A549 (cell line): ENCODE results near the gene LEFTY1. TPM values are rescaled to one million over a fixed set of nuclear protein-coding genes. Genes with fewer than 3 reads are reported as not detected.

Experiments
- ATAC-seq, 2 experiments: fragments of 200-7000 bp in 1 of 2; fragments of >200 bp in 1 of 2; cut with Nextera tagmentation in 1 of 2; cut with Tn5 transposase in 1 of 2; 3 replicates each; pipeline versions ENCODE4 v1.8.0 to v1.9.1; 2018 to 2020; ENCODE audit warnings: mild to moderate bottlenecking in 1 of 2, moderate library complexity in 1 of 2
- CTCF ChIA-PET: fragments of 300-600 bp; sonication (Branson Sonifier 250); formaldehyde crosslinking; extraction: SDS; loops from one replicate; lab custom pipeline; 2021; ENCODE audit warnings: antibody characterized with exemption, inconsistent platforms; lab: Yijun Ruan, JAX
- POLR2A ChIA-PET: fragments of 350-600 bp; formaldehyde crosslinking; extraction: SDS; loops from one replicate; lab custom pipeline; 2021; ENCODE audit warnings: antibody characterized with exemption, inconsistent platforms; lab: Yijun Ruan, JAX
- DNase-seq, 2 experiments: peaks; one replicate each; pipeline versions ENCODE4 v3.0.0 to v3.0.0-alpha.2; 2011 to 2016; ENCODE audit warnings: low read depth in 1 of 2, low spot score in 1 of 2
- FAIRE-seq: peaks from 2 replicates; lab custom pipeline; 2011; peaks lifted over from hg19 to GRCh38; lab: Jason Lieb, UNC
- H3K27ac ChIP-seq, 2 experiments: fragments of >200 bp; sonication (Bioruptor Twin); formaldehyde crosslinking; 3 replicates each; pipeline ENCODE4 v1.5.1; 2016 to 2017
- H3K4me1 ChIP-seq: fragments of >200 bp; sonication (Bioruptor Twin); formaldehyde crosslinking; 3 replicates; pipeline ENCODE4 v1.6.1; 2016
- H3K4me2 ChIP-seq: fragments of >200 bp; sonication (Bioruptor Twin); formaldehyde crosslinking; 3 replicates; pipeline ENCODE4 v1.6.1; 2016
- H3K4me3 ChIP-seq: fragments of >200 bp; sonication (Bioruptor Twin); formaldehyde crosslinking; 3 replicates; pipeline ENCODE4 v1.5.1; 2016
- H3K9me3 ChIP-seq: fragments of >200 bp; sonication (Bioruptor Twin); formaldehyde crosslinking; 3 replicates; pipeline ENCODE4 v1.6.1; 2016
- CBX8 ChIP-seq: fragments of 200-600 bp; sonication (generic); IDR thresholded peaks from 2 replicates; pipeline ENCODE4 v1.6.1; 2016
- CHD2 ChIP-seq: fragments of 150-350 bp; IDR thresholded peaks from 2 replicates; pipeline ENCODE4 v1.6.1; 2014; ENCODE audit warnings: low read length; ENCODE audit not compliant: partially characterized antibody
- CTCF ChIP-seq: fragments of >200 bp; sonication (Bioruptor Twin); formaldehyde crosslinking; IDR thresholded peaks from 3 replicates; pipeline ENCODE4 v1.5.1; 2016
- EHMT2 ChIP-seq: fragments of 200-600 bp; sonication (generic); IDR thresholded peaks from 2 replicates; pipeline ENCODE4 v1.6.1; 2016; ENCODE audit warnings: antibody characterized with exemption, low read depth, mild to moderate bottlenecking, moderate library complexity
- ELK1 ChIP-seq: fragments of 150-350 bp; IDR thresholded peaks from 2 replicates; pipeline ENCODE4 v1.6.1; 2014; ENCODE audit warnings: low read depth, mild to moderate bottlenecking, low read length
- ESRRA ChIP-seq: fragments of 150-350 bp; IDR thresholded peaks from 2 replicates; pipeline ENCODE4 v1.6.1; 2014; ENCODE audit warnings: mild to moderate bottlenecking, low read length, borderline replicate concordance
- FOSL2 ChIP-seq, 2 experiments: fragments of 450-650 bp in 1 of 2; fragments of >200 bp in 1 of 2; sonication (Bioruptor Twin) in 1 of 2; formaldehyde crosslinking; IDR thresholded peaks; 2 replicates each; pipeline versions ENCODE4 v1.5.0 to v1.6.1; 2016 to 2020; ENCODE audit warnings: mild to moderate bottlenecking in 1 of 2, moderate library complexity in 1 of 2
- HES2 ChIP-seq: fragments of >200 bp; sonication (Bioruptor Twin); formaldehyde crosslinking; IDR thresholded peaks from 2 replicates; pipeline ENCODE4 v1.6.1; 2016
- HEYL ChIP-seq: fragments of 250-450 bp; sonication (Bioruptor Pico); IDR thresholded peaks from 2 replicates; pipeline ENCODE4 v1.8.0; 2021; ENCODE audit warnings: mild to moderate bottlenecking, moderate library complexity
- HOXB5 ChIP-seq: fragments of 250-450 bp; sonication (Bioruptor Pico); IDR thresholded peaks from 2 replicates; pipeline ENCODE4 v1.5.0; 2020; ENCODE audit warnings: mild to moderate bottlenecking, moderate library complexity
- JUN ChIP-seq, 2 experiments: fragments of >200 bp; sonication (Bioruptor Twin); formaldehyde crosslinking; IDR thresholded peaks; 2 replicates in 1 of 2; 3 replicates in 1 of 2; pipeline ENCODE4 v1.6.1; 2016 to 2017
- JUNB ChIP-seq: fragments of >200 bp; sonication (Bioruptor Twin); formaldehyde crosslinking; IDR thresholded peaks from 2 replicates; pipeline ENCODE4 v1.6.1; 2016
- KDM5A ChIP-seq: fragments of 200-600 bp; sonication (generic); IDR thresholded peaks from 2 replicates; pipeline ENCODE4 v1.6.1; 2016; ENCODE audit warnings: antibody characterized with exemption, mild to moderate bottlenecking
- MAX ChIP-seq: IDR thresholded peaks from 2 replicates; pipeline ENCODE4 v1.6.1; 2012
- NR3C1 ChIP-seq: fragments of >200 bp; sonication (Bioruptor Twin); formaldehyde crosslinking; IDR thresholded peaks from 3 replicates; pipeline ENCODE4 v1.6.1; 2017
- PBX3 ChIP-seq: IDR thresholded peaks from 2 replicates; pipeline ENCODE4 v1.6.1; 2012
- POLR2AphosphoS2 ChIP-seq: conservative IDR thresholded peaks from 2 replicates; pipeline ENCODE4 v1.6.1; 2012; ENCODE audit warnings: low read length, improper control_type of control experiment, inconsistent platforms
- RCOR1 ChIP-seq: fragments of 150-350 bp; IDR thresholded peaks from 2 replicates; pipeline ENCODE4 v1.6.1; 2014; ENCODE audit warnings: antibody characterized with exemption, low read length, low read depth
- REST ChIP-seq: fragments of 200-600 bp; sonication (generic); IDR thresholded peaks from 2 replicates; pipeline ENCODE4 v1.6.1; 2016; ENCODE audit warnings: antibody characterized with exemption, mild to moderate bottlenecking, moderate library complexity
- RFX5 ChIP-seq: fragments of 450-650 bp; IDR thresholded peaks from 2 replicates; pipeline ENCODE4 v1.7.1; 2014; ENCODE audit warnings: antibody characterized with exemption, mild to moderate bottlenecking, moderate library complexity
- RNF2 ChIP-seq: fragments of 200-600 bp; sonication (generic); IDR thresholded peaks from 2 replicates; pipeline ENCODE4 v1.6.1; 2016; ENCODE audit warnings: low read depth, mild to moderate bottlenecking, antibody characterized with exemption, moderate library complexity, borderline replicate concordance
- TP53 ChIP-seq: fragments of 250-450 bp; sonication (Bioruptor Pico); IDR thresholded peaks from 2 replicates; pipeline ENCODE4 v1.5.0; 2021; ENCODE audit warnings: mild to moderate bottlenecking, moderate library complexity
- USF2 ChIP-seq: fragments of 450-650 bp; IDR thresholded peaks from 2 replicates; pipeline ENCODE4 v1.6.1; 2014; ENCODE audit warnings: antibody characterized with exemption
- ZNF302 ChIP-seq: fragments of 250-450 bp; sonication (Bioruptor Pico); IDR thresholded peaks from 2 replicates; pipeline ENCODE4 v1.9.0; 2021; ENCODE audit warnings: inconsistent platforms, mild to moderate bottlenecking, moderate library complexity
- ZSCAN20 ChIP-seq: fragments of 250-450 bp; sonication (Bioruptor Pico); IDR thresholded peaks from 2 replicates; pipeline ENCODE4 v1.8.0; 2022; ENCODE audit warnings: mild to moderate bottlenecking, moderate library complexity
- WGBS: methylation state at CpG from one replicate; pipeline ENCODE4 v1.1.6; 2017; ENCODE audit errors: missing lambda C conversion rate; 5-methylcytosine and 5-hydroxymethylcytosine counted together
- polyA plus RNA-seq, 4 experiments: library from polyadenylated mRNA; depleted of rRNA in 3 of 4; stranded (reverse); fragments of >200 nt; fragmentation: RNase III in 1 of 4; extraction: RNeasy Plus Mini Kit Qiagen cat#74134 plus additional on column Dnase treatment in 1 of 4; gene quantifications; 2 replicates in 3 of 4; 3 replicates in 1 of 4; pipeline ENCODE4 v1.2.3, GENCODE V29; 2011 to 2017

Gene LEFTY1
- polyA plus RNA-seq, 2 of the 4 experiments (the other 2 are of a cell fraction) = 0.10 to 1.00 TPM

GRCh38 chr1:225906467-225906866, 17.5 kb upstream of the LEFTY1 start (continued):
- TF ChIP-seq HEYL = no peak
- TF ChIP-seq HES2 = no peak
- no peak for TF ChIP-seq MAX
- no peak for TF ChIP-seq ESRRA
- TF ChIP-seq KDM5A = no peak
- TF ChIP-seq NR3C1 = no peak

- ChIA-PET CTCF (interaction anchor here (0.7 to 12.4 kb wide), 4 partner anchors 9 to 427 kb away, joined by 3 to 207 read pairs (median 45); partner anchors contain the start of genes LEFTY1 and TMEM63A), POLR2A (interaction anchor here (0.7 kb wide), 1 partner anchor 68 kb away, joined by 4 read pairs; no protein-coding TSS in a partner anchor)
- H3K4me1 ChIP-seq = no peaks in the 10 kb centered on the region
- no peaks in the 10 kb centered on the region for H3K9me3 ChIP-seq
- no peak for FAIRE-seq
- H3K4me3 ChIP-seq = no peak overlapping the region
- H3K27ac ChIP-seq = no peak overlapping the region
- no peak overlapping the region for H3K4me2 ChIP-seq
- no peak for TF ChIP-seq HES2
- no peak for TF ChIP-seq ELK1
- TF ChIP-seq EHMT2 = no peak
- no peak for TF ChIP-seq ZNF302 (CRISPR knock-in tag)
- no peak for TF ChIP-seq REST
- TF ChIP-seq FOSL2 (IDR thresholded peaks at IDR 0.05) = no peak
- no peak for TF ChIP-seq FOSL2 (CRISPR knock-in tag; IDR thresholded peaks at IDR 0.05)
- no peak for TF ChIP-seq CHD2
- no peak for TF ChIP-seq HEYL
- no peak for TF ChIP-seq POLR2AphosphoS2
- no peak for TF ChIP-seq RCOR1
- no peak for DNase-seq
- WGBS = 80% methylated on average over 4 of the region's 4 CpGs
- no peak for ATAC-seq
Observed at GRCh38 chr1:225903623-225904022, 14.7 kb upstream of the LEFTY1 start.

- FAIRE-seq (no peak), ATAC-seq (no peak), DNase-seq (no peak)
- ChIA-PET CTCF (interaction anchor here (0.9 to 7.3 kb wide), 3 partner anchors 10 to 424 kb away, joined by 4 to 53 read pairs (median 9); no protein-coding TSS in a partner anchor), POLR2A (no interaction called here)
- no peaks in the 10 kb centered on the region for H3K9me3 ChIP-seq
- WGBS = 68% methylated on average over 4 of the region's 4 CpGs
- no peak overlapping the region for H3K4me3 ChIP-seq
- no peak overlapping the region for H3K27ac ChIP-seq
- peaks cover 6% of the 10 kb centered on the region for H3K4me1 ChIP-seq
- H3K4me2 ChIP-seq = no peak overlapping the region
- TF ChIP-seq TP53 (CRISPR knock-in tag) (no peak), ZNF302 (CRISPR knock-in tag) (no peak), HOXB5 (no peak), JUNB (no peak), JUN (IDR thresholded peaks at IDR 0.05) (no peak), USF2 (no peak), RNF2 (no peak), CBX8 (no peak), ZSCAN20 (CRISPR knock-in tag) (no peak), RCOR1 (no peak), PBX3 (no peak), CTCF (no peak), RFX5 (no peak)
Observed at GRCh38 chr1:225899044-225899925, 10.3 kb upstream of the LEFTY1 start.
